T-helper 2 cell treated with Interferon-gamma antibody and Interleukin-4, amounts not matched to agents 5 μg/mL and 100 μg/mL, for 36 hours (primary cell): Measurements from ENCODE around the gene MSLN.
A peak's percentile ranks its signal among the peaks of the same experiment; 100 is the strongest.

ENCODE experiments used
- DNase-seq: peaks from one replicate; pipeline ENCODE4 v3.0.0; 2021; ENCODE audit warnings: low spot score
- H3K27ac Mint-ChIP-seq: one replicate; pipeline ENCODE4 v1.8.0; 2021; ENCODE audit warnings: mild to moderate bottlenecking, mixed read lengths
- H3K27me3 Mint-ChIP-seq: one replicate; pipeline ENCODE4 v1.8.0; 2021; ENCODE audit warnings: low read depth, mixed read lengths
- H3K36me3 Mint-ChIP-seq: one replicate; pipeline ENCODE4 v1.8.0; 2021; ENCODE audit warnings: low read depth, mixed read lengths
- H3K4me1 Mint-ChIP-seq: one replicate; pipeline ENCODE4 v1.8.0; 2021; ENCODE audit warnings: low read depth, mixed read lengths
- H3K4me3 Mint-ChIP-seq: one replicate; pipeline ENCODE4 v1.8.0; 2022; ENCODE audit warnings: mild to moderate bottlenecking, moderate library complexity, mixed read lengths
- H3K9me3 Mint-ChIP-seq: one replicate; pipeline ENCODE4 v1.8.0; 2021; ENCODE audit warnings: mixed read lengths

Gene MSLN

GRCh38 chr16:813204-813915 lies 52.8 kb downstream of the MSLN start:
- Mint-ChIP-seq H3K9me3 (no peaks in the 10 kb centered on the region), H3K27ac (no peak overlapping the region), H3K4me1 (peaks cover 7% of the 10 kb centered on the region), H3K27me3 (peaks cover 14% of the 10 kb centered on the region), H3K36me3 (no peaks in the 10 kb centered on the region), H3K4me3 (no peak overlapping the region)
- DNase-seq, result peak; percentile 41

GRCh38 chr16:813916-814412 lies 53.4 kb downstream of the MSLN start:
- Mint-ChIP-seq H3K9me3 (no peaks in the 10 kb centered on the region), H3K4me1 (peaks cover 4% of the 10 kb centered on the region), H3K27me3 (peaks cover 14% of the 10 kb centered on the region), H3K27ac (no peak overlapping the region), H3K4me3 (no peak overlapping the region), H3K36me3 (no peaks in the 10 kb centered on the region)
- no peak for DNase-seq

- H3K36me3 Mint-ChIP-seq, result no peaks in the 10 kb centered on the region
- H3K4me3 Mint-ChIP-seq, result no peak overlapping the region
- no peak for DNase-seq
- peaks cover 8% of the 10 kb centered on the region for H3K4me1 Mint-ChIP-seq
- H3K27ac Mint-ChIP-seq, result no peak overlapping the region
- H3K27me3 Mint-ChIP-seq, result peaks cover 14% of the 10 kb centered on the region
- no peaks in the 10 kb centered on the region for H3K9me3 Mint-ChIP-seq
These were observed 54.4 kb downstream of the MSLN start for GRCh38 chr16:814974-815373.

DNA sequence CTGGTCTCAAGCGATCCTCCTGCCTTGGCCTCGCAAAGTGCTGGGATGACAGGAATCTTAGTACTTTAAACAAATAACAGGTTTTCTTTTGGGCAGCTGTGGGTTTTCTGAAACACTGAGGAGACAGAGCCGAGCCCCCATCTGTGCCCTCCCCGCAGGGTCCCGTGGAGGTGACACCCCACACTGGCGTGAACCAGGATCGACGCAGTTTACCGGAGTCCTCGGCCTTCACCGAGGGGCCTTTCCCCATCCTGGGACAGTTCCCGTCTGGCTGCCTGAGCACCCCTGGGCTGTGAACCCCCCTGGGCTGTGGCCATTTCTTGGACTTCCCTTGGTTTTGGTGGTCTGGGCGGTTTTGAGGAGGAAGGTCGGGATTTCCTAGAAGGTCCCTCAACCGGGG lies 55.3 kb downstream of the MSLN start:
- H3K27me3 Mint-ChIP-seq, result peaks cover 14% of the 10 kb centered on the region
- H3K4me1 Mint-ChIP-seq, result peaks cover 9% of the 10 kb centered on the region
- no peaks in the 10 kb centered on the region for H3K9me3 Mint-ChIP-seq
- no peak overlapping the region for H3K4me3 Mint-ChIP-seq
- H3K36me3 Mint-ChIP-seq, result no peaks in the 10 kb centered on the region
- DNase-seq, result no peak
- H3K27ac Mint-ChIP-seq, result no peak overlapping the region

DNA sequence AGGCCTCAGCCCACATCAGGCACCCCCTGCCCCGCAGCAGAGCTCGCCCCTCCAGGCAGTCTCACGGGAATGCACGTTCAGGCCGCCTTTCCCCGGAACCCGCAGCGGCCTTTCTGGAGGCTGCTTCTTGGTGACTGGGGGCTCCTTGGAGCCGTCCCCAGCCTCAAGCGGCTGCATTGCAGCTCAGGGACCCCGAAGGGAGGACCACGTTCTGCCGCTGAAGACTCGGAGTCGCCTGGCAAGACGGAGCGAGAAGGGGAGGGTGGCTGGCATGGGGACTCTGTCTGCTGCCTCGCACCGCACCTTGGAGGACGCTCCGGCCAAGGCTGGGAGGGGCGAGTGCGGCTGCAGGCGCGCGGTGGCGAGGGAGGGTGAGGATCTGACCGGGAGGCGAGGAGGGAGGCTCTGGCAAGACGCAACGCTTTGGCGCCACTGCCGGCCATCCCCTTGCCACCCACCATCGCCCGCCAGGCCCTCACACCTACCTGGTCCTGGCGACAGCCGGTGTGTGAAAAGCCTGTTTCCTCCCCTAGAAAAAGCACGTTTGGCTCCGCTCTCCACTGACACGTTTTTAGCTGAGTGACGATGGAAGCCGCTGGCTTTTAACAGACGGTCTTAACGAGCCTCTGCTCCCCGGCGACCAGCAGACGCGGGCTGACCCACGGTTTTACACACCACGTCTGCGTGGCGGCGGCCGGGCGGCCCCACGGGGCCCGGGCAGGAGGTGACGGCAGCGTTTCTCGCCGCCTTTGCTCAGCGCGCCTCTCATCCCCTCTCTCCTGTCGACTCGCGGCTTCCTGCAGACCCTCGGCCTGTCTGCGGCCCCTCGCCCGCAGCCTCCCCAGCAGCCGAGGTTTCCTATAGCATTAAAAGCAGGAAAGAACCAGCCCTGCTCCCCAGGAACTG lies 56.7 kb downstream of the MSLN start:
- DNase-seq, result no peak
- H3K4me1 Mint-ChIP-seq, result peaks cover 9% of the 10 kb centered on the region
- H3K27ac Mint-ChIP-seq, result no peak overlapping the region
- no peaks in the 10 kb centered on the region for H3K36me3 Mint-ChIP-seq
- no peaks in the 10 kb centered on the region for H3K9me3 Mint-ChIP-seq
- H3K27me3 Mint-ChIP-seq, result peaks cover 10% of the 10 kb centered on the region
- no peak overlapping the region for H3K4me3 Mint-ChIP-seq

- Mint-ChIP-seq H3K27ac (no peak overlapping the region), H3K36me3 (no peaks in the 10 kb centered on the region)
These were observed 57.6 kb downstream of the MSLN start for GRCh38 chr16:818132-818531.

More at GRCh38 chr16:818132-818531, 57.6 kb downstream of the MSLN start:
- Mint-ChIP-seq H3K27me3 (peaks cover 5% of the 10 kb centered on the region), H3K4me1 (peaks cover 9% of the 10 kb centered on the region), H3K9me3 (no peaks in the 10 kb centered on the region), H3K4me3 (no peak overlapping the region)
- no peak for DNase-seq
